ENCODE measurements around the gene NCKAP1.
"Not testable (repeated sequence)": the region's sequence is repeated elsewhere in the genome, so short reads cannot be mapped to it uniquely, and the experiment has no call there.

NCKAP1 gene

DNA sequence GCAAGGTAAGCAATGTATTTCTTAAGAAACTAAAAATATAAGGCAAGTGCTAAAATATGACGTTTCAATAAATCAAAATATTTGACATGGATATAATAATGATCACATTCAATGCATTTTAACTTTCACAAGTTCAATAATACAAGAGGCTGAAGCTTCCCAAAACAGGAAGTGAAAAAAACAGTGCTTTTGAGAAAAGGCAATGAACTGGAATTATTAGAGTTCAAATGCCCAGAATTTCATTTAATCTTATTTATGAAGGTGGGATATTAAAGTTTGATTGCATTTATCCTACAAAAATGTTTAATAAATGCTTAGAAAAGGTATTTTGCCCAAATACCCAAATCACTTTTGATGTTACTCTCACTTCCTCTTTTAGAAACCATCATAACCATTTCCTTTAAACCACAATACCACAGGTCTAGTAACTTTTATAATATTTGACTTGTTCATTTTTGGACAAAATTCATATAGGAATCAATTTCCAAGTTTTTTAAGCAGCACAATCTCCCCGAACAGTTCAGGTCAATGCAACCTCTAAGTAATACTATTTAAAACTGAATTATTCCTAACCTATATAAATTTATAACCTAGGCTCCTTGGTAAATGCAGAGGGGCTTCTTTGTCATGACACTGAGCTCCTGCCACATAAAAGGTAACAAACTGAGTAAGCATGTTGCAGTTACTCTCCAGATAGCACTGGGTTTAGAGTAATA, 2.1 kb downstream of the NCKAP1 start:
- no peak for ATAC-seq

DNA sequence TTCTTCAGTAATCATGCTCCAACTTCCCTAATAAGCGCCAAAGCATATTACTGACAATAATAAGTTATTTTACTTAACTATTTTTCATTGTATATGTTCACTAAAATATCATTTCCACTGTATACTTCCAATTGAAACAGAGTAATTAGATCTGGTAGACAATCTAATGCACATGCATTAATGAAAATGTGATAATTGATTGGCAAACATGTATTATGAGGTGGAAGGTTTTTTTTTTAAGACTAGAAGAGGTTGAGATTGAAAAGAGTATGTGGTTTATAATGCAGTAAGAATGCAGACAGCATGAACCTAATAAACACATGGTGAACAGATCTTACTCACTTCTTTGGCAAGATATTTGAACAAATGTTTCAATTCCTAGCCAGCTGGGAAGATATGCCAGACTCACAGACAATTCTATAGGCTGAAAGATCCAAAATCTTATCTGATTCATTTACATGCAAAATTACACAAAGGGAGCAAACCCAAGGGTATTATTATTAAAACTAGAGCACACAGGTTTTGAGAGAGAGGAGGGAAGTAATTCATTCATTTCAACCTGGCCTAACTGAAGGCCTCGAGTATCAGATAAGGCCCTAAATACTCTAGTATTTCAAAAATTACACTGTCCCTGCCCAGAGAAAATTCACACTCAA, 2.8 kb downstream of the NCKAP1 start:
- no peak for ATAC-seq

DNA sequence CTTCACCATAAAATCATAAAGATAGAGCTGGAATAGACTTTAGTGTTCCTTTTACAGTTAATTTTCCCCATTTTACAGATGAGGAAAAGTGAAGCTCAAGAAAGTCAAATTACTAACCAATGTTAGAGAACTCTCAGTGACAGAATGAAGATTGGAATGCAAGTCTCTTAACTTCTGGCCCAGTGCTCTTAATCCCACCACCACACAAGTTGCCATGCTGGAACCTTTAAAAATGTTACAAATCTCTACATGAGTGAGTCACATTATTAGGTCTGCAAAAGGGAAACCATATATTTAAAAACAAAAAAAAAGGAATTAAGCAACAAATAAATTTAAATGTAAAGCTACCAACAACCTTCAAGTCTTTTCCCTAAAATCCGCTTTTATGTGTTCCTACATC, 3.5 kb downstream of the NCKAP1 start:
- ATAC-seq: no peak

DNA sequence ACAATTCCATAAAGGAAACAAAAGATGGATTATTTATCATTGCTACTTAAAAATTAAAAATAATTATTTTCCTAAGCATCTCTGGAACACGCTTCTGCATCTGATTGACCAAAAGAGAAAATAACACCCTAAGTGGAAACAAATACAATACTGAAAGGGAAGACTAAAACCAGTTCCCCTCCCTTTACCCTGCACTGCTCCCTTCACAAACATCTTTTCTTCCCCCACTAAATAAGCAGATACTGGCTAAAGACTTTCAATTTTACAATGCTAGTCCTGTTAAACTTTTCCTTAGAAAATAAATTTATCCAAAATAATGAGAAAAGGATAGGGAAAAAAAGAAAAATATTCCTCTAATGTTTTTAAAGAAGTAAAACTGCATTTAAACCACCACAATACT, 4.3 kb downstream of the NCKAP1 start:
- ATAC-seq: no peak

DNA sequence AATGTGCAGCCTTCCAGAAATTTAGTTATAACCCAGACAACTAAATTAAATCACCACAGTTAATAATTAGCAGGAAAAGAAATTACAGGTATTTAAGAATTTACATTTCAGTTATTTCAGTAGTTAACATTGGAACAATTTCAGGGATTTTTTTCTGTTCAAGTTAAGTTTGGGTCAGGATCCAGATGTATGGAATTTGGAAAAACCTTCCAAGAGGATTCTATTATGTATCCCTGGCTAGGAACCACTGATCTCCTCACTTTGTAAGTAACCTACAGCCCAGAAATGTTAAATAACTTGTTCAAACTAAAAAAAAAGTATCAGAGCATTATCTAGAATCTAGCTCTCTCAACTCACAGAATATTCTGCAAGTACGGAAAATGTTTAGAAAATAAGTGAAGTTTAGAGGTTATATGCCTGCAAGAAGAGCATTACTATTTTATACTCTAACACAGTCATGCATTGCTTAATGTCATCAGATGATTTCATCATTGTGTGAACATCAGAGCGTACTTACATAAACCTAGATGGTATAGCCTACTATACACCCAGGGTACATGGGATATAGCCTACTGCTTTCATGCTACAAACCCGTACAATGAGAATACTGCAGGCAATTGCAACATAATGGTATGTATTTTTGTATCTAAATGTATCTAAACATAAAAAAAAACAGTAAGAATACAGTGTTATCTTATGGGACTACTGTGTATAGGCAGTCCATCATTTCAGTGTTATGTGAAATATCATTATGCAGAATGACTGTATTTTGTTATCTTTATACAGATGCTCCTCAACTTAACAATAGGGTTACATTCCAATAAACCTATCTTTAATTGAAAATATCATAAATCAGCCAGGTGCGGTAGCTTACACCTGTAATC, 6.1 kb downstream of the NCKAP1 start:
- no peak for ATAC-seq

DNA sequence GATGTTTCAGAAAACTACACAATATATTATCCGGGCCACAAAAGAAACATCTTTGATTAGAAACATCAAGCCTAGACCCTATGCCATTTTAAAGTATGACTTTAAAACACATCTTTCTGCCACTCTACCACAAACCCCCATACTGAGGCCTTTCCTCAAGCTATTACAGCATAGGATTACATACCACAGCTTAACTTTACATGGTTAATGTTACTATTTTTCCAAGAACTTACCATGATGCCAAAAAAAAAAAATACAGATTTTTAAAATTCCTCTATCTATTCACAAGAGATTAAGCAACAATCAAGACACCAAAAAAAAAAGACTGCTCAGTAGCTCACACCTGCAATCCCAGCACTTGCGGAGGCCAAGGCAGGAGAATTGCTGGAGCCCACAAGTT, 9.0 kb downstream of the NCKAP1 start:
- ATAC-seq: no peak

DNA sequence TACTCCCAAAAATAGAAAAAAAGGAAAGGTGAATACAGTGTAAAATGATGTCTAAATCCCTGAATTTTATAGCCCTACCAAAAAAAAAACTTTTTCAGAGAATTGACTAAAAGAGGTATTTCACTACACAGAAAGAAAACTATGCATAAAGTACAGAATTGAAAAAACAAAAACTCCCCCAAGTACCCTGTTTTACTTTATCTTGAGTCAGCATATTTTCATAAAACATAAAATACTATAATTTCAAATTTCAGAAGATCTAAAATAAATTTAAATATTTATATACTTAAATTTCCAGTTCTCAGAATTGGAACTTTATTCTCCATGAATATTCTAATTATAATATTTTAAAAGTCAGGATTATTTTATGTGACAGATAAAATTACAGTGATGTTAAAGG, 10.1 kb downstream of the NCKAP1 start:
- ATAC-seq: no peak

DNA sequence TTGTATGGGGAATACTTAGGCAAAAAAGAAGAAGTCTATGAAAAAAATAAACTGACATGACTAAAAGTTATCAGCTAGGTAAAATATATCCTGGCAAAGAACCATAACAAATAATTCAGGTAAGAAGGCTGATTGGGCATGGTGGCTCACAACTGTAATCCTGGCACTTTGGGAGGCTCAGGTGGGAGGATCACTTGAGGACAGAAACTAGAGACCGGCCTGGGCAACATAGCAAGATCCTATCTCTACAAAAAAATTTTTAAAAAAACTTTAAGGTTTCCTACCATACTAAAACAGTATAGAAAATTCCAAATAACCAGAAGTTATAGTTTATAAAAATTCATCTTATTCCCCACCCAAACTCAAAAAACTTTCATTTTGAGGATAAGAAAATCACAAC, 10.8 kb downstream of the NCKAP1 start:
- no peak for ATAC-seq

DNA sequence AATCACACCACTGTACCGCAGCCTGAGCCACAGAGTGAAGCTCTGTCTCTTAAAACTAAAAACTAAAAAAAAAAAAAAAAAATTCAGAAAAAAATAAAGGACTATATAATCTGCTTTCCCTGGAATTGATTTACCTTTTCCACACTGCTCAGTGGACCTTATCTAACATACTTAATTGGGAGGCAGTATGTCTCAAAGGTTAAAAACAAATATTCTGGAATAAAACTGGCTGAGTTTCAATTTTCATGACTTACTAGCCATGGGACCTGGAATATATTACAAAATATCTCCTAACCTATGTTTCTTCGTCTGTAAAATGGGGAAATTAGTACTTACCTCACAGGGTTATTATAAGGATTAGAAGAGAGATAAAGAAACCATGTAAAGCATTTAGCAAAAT, 11.8 kb downstream of the NCKAP1 start:
- ATAC-seq: no peak

DNA sequence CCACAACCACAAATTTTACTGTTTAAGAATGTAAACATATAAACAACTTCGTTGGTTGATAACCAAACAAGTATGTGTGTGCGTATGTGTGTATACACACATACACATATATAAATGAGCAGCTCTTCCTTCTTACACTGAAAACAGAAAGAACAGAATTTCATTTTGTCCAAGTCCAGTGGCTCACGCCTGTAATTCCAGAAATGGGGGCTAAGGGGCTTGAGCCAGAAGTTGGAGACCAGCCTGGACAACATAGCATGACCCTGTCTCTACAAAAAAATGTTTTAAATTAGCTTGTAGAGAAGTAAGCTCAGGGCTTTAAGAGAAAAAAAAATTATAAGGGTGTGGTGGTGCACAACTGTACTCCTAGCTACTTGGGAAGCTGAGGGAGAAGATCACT, 12.3 kb downstream of the NCKAP1 start:
- ATAC-seq: no peak

DNA sequence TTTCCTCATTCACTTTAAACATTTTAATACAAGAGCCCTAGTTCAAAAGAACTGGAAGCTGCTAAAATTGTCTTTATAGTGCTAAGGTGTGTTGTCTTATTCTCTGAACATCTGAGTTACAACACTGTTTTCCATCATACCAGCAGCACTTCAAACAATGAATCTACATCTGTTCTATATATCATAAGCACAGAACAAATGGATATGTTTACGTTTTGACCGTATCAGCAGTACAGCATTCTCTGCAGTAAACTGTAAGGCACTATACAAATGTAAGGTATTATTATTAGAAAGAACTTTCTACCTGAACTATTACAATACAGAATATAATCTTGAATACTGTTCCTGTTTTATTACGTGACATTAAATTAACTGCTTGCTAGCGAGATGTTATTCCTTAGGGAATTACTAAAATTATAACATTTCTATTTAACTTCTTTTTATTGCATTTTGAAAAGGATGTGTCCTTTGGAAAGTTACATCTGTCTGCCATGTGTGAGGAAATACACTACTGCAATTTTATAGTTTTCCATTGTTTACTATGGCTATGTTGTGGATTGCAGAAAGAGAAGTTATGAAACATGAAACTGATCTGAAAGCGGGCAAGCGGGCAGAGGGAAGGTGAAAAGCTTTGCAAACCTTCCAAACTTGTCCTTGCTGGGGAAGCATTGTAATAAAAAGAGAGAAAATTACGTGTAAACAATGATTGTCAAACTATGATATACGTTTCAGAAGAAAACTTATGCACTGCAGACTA, 13.7 kb downstream of the NCKAP1 start:
- ATAC-seq: no peak

DNA sequence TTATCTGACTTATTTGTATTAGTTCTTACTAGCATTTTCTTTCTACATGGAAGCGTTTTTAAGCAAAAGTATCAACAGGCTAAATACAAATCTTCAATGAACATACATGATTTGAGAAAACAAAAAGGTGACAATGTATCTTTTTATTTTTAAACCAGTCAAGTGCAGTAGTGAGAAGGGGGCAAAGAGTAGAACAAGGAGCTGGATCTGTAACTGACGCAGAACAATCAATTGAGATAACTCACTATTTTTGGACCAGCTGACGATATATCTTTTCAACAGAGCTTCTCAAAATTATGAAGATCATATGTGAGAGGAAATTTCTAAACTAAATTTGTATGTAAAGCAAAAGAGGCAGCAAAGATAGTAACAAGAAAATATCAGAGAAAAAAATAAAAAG, 15.5 kb downstream of the NCKAP1 start:
- ATAC-seq: no peak

DNA sequence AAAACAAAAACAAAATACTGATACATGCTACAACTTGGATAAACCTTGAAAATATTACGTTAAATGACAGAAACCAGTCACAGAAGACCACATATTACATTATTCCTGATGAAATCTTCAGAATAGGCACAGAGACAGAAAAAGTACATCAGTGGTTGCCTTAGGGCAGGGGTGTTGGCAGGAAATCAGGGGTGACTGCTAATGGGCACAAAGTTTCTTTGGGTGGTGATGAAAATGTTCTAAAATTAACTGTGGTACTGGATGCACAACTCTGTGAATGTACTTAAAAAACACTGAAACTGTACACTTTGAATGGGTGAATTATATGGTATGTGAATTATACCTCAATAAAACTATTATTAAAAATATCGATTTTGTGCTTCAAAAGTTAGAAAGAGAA, 16.6 kb downstream of the NCKAP1 start:
- no peak for ATAC-seq

DNA sequence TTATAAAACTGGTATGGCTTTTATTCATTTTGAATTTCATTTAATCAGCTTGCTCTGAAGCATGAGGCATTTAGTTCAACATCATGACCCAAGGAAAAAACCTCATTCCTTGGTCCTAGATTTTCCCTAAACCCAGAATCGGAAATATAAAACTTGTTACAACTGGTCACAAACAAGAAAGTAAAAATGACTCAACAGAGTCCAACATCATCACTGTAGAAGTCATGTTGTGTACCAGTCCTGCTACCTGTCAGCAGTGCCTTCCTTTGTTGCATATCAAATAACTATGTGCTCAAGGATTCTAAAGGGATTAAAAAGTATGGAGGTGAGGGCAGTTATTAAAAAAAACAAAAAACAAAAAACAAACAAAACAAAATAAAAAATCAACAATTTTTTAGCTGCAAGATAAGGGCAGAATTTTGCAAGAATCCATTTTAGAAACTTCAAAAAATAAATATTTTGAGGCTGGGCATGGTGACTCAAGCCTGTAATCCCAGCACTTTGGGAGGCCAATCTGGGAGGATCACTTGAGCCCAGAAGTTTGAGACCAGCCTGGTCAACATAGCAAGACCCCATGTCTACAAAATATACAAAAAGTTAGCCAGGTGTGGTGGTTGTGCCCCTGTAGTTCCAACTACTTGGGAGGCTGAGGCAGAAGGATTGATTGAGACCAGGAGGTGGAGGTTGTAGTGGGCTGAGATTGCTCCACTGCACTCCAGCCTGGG, 18.4 kb downstream of the NCKAP1 start:
- no peak for ATAC-seq

DNA sequence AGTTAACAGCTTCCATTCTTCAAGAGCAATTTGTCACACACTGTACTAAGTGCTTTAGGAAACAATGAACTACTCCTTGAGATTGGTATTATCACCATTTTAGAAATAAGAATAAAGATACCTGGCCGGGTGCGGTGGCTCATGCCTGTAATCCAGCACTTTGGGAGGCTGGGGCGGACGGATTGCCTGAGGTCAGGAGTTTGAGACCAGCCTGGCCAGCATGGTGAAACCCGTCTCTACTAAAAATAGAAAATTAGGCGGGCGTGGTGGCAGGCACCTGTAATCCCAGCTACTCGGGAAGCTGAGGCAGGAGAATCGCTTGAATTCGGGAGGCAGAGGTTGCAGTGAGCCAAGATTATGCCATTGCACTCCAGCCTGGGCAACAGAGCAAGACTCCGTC, 20.4 kb downstream of the NCKAP1 start:
- ATAC-seq: not testable (repeated sequence)

DNA sequence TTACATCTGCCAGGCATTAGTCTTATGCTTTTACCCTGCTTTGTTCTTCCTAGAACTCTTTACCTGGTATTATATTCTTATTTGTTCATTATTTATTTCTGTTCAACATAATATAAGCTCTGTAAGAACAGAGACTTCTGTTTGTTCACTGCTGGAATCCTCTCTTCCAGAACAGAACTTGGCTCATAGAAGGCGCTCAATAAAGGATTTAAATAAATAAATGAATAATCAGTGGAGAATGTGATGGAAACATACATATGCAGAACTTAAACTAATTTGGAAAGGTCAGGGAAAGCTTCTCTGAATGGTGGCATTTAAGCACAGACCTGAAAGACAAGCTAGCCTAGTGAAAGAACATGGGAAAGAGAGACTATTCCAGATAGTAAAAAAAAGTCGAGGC, 24.3 kb downstream of the NCKAP1 start:
- no peak for ATAC-seq

DNA sequence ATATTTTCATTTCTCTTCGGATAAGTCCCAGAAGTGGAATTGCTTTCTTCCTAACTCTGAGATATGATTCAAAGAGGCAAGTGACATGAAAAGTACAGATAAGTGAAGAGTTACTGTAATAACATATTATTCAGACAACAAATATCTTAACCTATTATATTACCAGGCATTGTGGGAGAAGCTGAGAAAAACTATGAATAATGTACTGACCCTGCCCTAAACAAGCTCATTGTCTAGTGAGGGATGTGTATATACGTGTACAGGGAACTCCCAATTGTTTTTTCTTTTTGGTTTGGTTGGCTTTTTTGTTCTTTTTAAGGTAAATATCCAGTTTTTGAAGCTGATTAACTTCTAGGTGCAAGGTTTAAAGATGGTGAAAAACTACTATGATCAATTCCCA, 26.5 kb downstream of the NCKAP1 start:
- no peak for ATAC-seq

DNA sequence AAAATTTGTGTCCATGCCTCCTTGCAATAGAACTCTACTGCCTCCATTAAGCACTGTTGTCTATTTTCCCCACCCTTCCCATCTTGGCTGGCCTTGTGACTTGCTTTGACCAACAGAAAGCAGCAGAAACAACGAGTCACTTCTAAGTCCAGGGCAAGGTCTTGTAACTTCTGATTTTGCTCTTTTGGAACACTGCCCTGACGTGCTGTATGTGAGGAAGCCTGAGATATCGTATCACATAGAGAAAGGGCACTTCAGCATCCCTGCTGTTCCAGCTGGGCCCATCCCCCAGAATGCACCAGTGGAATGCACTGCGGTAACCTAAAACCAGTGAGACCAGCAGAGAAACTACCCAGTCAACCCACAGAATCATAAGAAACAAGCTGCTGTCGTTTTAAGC, 28.1 kb downstream of the NCKAP1 start:
- no peak for ATAC-seq

DNA sequence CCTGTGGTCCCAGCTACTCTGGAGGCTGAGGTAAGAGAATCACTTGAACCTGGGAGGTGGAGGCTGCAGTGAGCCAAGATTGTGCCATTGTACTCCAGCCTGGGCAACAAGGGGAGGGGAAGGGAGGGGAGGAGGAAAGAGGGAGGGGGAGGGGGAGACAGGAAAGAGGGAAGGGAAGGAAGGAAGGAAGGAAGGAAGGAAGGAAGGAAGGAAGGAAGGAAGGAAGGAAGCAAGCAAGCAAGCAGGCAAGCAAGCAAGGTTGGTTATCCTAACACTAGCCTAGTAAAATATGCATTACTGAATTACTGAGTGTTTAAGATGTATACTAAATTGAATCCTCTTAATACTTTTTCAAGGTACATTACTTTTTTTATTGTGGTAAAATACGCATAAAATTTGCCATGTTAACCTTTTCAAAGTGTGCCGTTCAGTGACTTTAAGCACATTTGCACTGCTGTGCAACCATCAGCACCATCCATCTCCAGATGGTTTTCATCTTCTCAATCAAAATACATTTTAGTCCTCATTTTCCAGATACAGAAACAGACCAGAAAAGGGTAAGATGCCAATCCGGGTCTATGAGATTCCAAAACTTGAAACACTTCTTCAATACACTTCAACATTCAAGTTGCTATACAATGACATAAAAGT, 28.9 kb downstream of the NCKAP1 start:
- ATAC-seq: no peak

DNA sequence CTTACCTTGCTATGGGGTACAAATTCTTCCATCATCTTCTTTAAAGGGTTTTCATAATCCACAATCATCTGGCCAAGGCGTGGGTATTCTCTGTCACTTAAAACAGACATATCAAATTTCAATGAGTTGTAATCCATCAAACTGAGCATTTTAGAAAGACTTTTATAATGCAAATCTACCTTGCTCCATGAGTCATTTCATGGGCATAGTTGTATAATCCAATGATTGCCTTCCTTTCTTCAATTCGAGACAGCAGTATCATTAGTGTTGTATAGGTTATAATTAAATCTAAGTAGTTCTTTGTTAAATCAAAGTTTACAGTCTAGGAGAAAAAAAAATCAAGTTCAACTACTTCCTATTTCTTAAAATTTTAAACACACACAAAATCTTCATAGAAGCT, 36.3 kb downstream of the NCKAP1 start:
- no peak for ATAC-seq

DNA sequence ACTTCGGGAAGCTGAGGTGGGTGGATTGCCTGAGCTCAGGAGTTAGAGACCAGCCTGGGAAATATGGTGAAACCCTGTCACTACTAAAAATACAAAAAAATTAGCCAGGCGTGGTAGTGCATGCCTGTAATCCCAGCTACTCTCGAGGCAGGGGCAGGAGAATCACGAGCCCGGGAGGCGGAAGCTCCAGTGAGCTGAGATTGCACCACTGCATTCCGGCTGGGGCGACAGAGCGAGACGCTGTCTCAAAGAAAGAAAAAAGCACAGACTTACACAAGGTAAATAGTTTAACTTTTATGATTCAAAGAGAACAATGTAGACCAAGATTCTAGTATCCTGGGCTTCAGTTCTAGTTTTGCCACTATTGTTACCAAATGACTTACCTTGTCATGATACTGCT, 37.4 kb downstream of the NCKAP1 start:
- no peak for ATAC-seq
